PC-3 (cell line): ENCODE data around the gene CELF2. TPM values are rescaled to one million over a fixed set of nuclear protein-coding genes. Genes with fewer than 3 reads are reported as not detected.

ENCODE experiments used
- ATAC-seq: fragments of 200-7000 bp; cut with Tn5 transposase; 2 replicates; pipeline ENCODE4 v1.9.1; 2020; ENCODE audit warnings: mild to moderate bottlenecking, moderate library complexity
- BruUV-seq: library from RNA; stranded (reverse); fragments of 400-500 nt; replicated peaks from 2 replicates; lab custom pipeline; 2021; lab: Mats Ljungman, UMichigan
- CTCF ChIA-PET: fragments of 300-600 bp; sonication (Branson Sonifier 250); formaldehyde crosslinking; loops from one replicate; lab custom pipeline; 2022; ENCODE audit warnings: antibody characterized with exemption; lab: Charles Lee
- POLR2A ChIA-PET: fragments of 300-600 bp; sonication (Branson Sonifier 250); formaldehyde crosslinking; loops from one replicate; lab custom pipeline; 2022; ENCODE audit warnings: antibody characterized with exemption; ENCODE audit not compliant: unreplicated experiment; lab: Charles Lee
- DNase-seq: peaks from one replicate; pipeline ENCODE4 v3.0.0-alpha.2; 2015
- H2AFZ ChIP-seq: fragments of 300-600 bp; sonication (generic); 2 replicates; pipeline ENCODE4 v1.6.0; 2016; ENCODE audit warnings: antibody characterized with exemption, low read length
- H3F3A ChIP-seq: fragments of 300-600 bp; sonication (generic); one replicate; pipeline ENCODE4 v1.6.0; 2017; ENCODE audit warnings: antibody characterized with exemption, low read length, control low read depth, mild to moderate bottlenecking; ENCODE audit not compliant: unreplicated experiment
- H3K27ac ChIP-seq: fragments of 300-600 bp; sonication (generic); 2 replicates; pipeline ENCODE4 v1.5.1; 2016; ENCODE audit warnings: mild to moderate bottlenecking, low read length
- H3K27me3 ChIP-seq: fragments of 300-600 bp; sonication (generic); 2 replicates; pipeline ENCODE4 v1.6.1; 2016; ENCODE audit warnings: low read length, mixed read lengths
- H3K36me3 ChIP-seq: fragments of 300-600 bp; sonication (generic); 2 replicates; pipeline ENCODE4 v1.6.1; 2016; ENCODE audit warnings: low read depth, mixed run types, low read length, mixed read lengths
- H3K4me1 ChIP-seq: fragments of 300-600 bp; sonication (generic); 2 replicates; pipeline ENCODE4 v1.5.1; 2016; ENCODE audit warnings: low read length; ENCODE audit not compliant: insufficient read depth
- H3K4me2 ChIP-seq: fragments of 300-600 bp; sonication (generic); 2 replicates; pipeline ENCODE4 v1.6.0; 2016; ENCODE audit warnings: low read length
- H3K4me3 ChIP-seq: fragments of 300-600 bp; sonication (generic); 2 replicates; pipeline ENCODE4 v1.5.1; 2016; ENCODE audit warnings: mild to moderate bottlenecking, low read length, mixed read lengths
- H3K79me2 ChIP-seq: fragments of 300-600 bp; sonication (generic); 2 replicates; pipeline ENCODE4 v1.6.1; 2017; ENCODE audit warnings: low read length, mixed read lengths
- H3K9ac ChIP-seq: fragments of 300-600 bp; sonication (generic); 2 replicates; pipeline ENCODE4 v1.6.0; 2016; ENCODE audit warnings: mild to moderate bottlenecking, low read length
- H3K9me2 ChIP-seq: fragments of 300-600 bp; sonication (generic); replicated peaks from 2 replicates; pipeline ENCODE4 v1.6.1; 2016; ENCODE audit warnings: mixed run types, low read length, mixed read lengths
- H3K9me3 ChIP-seq: fragments of 300-600 bp; sonication (generic); 2 replicates; pipeline ENCODE4 v1.6.1; 2016; ENCODE audit warnings: low read length, mixed read lengths
- H4K20me1 ChIP-seq: fragments of 300-600 bp; sonication (generic); 2 replicates; pipeline ENCODE4 v1.6.1; 2016; ENCODE audit warnings: low read length, mixed read lengths
- EZH2 ChIP-seq: fragments of 300-600 bp; sonication (generic); IDR thresholded peaks from one replicate; pipeline ENCODE4 v1.6.1; 2017; ENCODE audit warnings: antibody characterized with exemption, mild to moderate bottlenecking, low read length; ENCODE audit not compliant: unreplicated experiment
- EZH2phosphoT487 ChIP-seq: fragments of 300-600 bp; sonication (generic); IDR thresholded peaks from 2 replicates; pipeline ENCODE4 v1.6.1; 2018; ENCODE audit warnings: mild to moderate bottlenecking, antibody characterized with exemption, low read length, borderline replicate concordance
- intact Hi-C: fragments of 100-400 bp; cut with micrococcal nuclease; formaldehyde crosslinking; loops from 2 replicates; pipeline ENCODE4 v1.9.0; 2023
- total RNA-seq: library from RNA; depleted of rRNA; stranded (reverse); fragments of >200 nt; gene quantifications from 2 replicates; pipeline ENCODE4 v1.2.3, GENCODE V29; 2014
- TF ChIP-seq, protein P1 (sequence below): fragments of 300-600 bp; sonication (generic); conservative IDR thresholded peaks from 2 replicates; pipeline ENCODE4 v1.5.1; 2017; ENCODE audit warnings: antibody characterized with exemption, low read depth, mild to moderate bottlenecking, low read length

CELF2 gene
- total RNA-seq, 1 experiment from 2014 or later = not detected

DNA sequence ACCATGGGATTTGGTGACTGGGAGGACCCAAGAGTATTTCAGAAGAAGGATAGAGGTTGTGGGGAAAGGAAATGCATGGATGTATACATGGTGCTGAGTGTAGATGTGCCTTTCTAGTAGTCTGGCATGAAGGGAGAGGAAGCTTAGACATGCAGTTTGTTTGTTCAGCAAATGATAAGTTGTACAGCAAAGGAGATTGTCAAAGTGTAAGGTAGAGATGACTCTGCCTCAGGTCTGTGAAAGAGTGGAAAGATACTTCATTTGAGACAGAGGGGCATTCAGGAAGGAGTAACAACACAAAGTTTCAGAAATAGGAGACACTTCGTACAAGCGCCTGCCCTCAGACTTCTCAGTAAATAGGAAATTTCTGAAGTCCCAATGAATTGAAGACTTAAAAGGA lies 152.3 kb downstream of the CELF2 start:
- H3K4me2 ChIP-seq = no peak overlapping the region
- TF ChIP-seq EZH2 (no peak), EZH2phosphoT487 (no peak)
- TF ChIP-seq, protein P1, sequence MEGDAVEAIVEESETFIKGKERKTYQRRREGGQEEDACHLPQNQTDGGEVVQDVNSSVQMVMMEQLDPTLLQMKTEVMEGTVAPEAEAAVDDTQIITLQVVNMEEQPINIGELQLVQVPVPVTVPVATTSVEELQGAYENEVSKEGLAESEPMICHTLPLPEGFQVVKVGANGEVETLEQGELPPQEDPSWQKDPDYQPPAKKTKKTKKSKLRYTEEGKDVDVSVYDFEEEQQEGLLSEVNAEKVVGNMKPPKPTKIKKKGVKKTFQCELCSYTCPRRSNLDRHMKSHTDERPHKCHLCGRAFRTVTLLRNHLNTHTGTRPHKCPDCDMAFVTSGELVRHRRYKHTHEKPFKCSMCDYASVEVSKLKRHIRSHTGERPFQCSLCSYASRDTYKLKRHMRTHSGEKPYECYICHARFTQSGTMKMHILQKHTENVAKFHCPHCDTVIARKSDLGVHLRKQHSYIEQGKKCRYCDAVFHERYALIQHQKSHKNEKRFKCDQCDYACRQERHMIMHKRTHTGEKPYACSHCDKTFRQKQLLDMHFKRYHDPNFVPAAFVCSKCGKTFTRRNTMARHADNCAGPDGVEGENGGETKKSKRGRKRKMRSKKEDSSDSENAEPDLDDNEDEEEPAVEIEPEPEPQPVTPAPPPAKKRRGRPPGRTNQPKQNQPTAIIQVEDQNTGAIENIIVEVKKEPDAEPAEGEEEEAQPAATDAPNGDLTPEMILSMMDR = no peak
- intact Hi-C loops = no loop called here

DNA sequence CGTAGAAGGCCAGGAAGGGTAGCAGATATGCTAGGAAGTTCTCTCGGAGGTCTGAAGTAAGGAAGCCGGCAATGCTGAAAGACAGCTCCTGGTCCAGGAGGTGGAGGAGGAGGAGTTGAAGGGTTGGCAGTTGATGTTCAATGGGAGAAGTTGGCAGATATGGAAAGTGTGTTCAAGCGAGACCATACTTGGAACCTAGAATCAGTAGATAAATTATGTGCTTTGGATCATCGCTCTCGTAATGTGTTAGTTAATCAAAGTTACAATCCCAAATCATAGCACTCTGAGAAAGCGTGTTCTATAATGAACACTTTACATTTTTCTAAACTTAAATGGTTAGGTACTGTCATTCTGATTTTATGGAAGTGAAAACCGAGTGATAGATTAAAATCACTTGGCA lies 152.9 kb downstream of the CELF2 start:
- Histone ChIP-seq H3K9me2 (no peaks in the 10 kb centered on the region), H3K4me2 (no peak overlapping the region), H3K4me3 (no peak overlapping the region), H3K4me1 (no peaks in the 10 kb centered on the region), H2AFZ (no peak overlapping the region), H3K27me3 (peaks cover 26% of the 10 kb centered on the region), H3K36me3 (no peaks in the 10 kb centered on the region), H3K9me3 (no peaks in the 10 kb centered on the region), H4K20me1 (no peaks in the 10 kb centered on the region), H3K9ac (no peak overlapping the region), H3F3A (no peaks in the 10 kb centered on the region), H3K79me2 (no peaks in the 10 kb centered on the region), H3K27ac (no peak overlapping the region)
- no peak for TF ChIP-seq EZH2phosphoT487
- no peak for TF ChIP-seq EZH2
- TF ChIP-seq, protein P1 = no peak
- DNase-seq = no peak
- POLR2A ChIA-PET = no interaction called here
- no peak for ATAC-seq
- no TSS peak for BruUV-seq
- intact Hi-C loops = no loop called here
- CTCF ChIA-PET = no interaction called here

More for the DNA sequence above, 152.3 kb downstream of the CELF2 start:
- Histone ChIP-seq H3K4me3 (no peak overlapping the region), H4K20me1 (no peaks in the 10 kb centered on the region), H3F3A (no peaks in the 10 kb centered on the region), H3K36me3 (no peaks in the 10 kb centered on the region), H3K79me2 (no peaks in the 10 kb centered on the region), H3K9me3 (no peaks in the 10 kb centered on the region), H3K27ac (no peak overlapping the region), H3K9me2 (no peaks in the 10 kb centered on the region), H3K4me1 (no peaks in the 10 kb centered on the region), H2AFZ (no peak overlapping the region), H3K9ac (no peak overlapping the region), H3K27me3 (peaks cover 26% of the 10 kb centered on the region)
- DNase-seq = no peak
- BruUV-seq = no TSS peak
- ATAC-seq = no peak
- CTCF ChIA-PET = no interaction called here
- POLR2A ChIA-PET = no interaction called here

DNA sequence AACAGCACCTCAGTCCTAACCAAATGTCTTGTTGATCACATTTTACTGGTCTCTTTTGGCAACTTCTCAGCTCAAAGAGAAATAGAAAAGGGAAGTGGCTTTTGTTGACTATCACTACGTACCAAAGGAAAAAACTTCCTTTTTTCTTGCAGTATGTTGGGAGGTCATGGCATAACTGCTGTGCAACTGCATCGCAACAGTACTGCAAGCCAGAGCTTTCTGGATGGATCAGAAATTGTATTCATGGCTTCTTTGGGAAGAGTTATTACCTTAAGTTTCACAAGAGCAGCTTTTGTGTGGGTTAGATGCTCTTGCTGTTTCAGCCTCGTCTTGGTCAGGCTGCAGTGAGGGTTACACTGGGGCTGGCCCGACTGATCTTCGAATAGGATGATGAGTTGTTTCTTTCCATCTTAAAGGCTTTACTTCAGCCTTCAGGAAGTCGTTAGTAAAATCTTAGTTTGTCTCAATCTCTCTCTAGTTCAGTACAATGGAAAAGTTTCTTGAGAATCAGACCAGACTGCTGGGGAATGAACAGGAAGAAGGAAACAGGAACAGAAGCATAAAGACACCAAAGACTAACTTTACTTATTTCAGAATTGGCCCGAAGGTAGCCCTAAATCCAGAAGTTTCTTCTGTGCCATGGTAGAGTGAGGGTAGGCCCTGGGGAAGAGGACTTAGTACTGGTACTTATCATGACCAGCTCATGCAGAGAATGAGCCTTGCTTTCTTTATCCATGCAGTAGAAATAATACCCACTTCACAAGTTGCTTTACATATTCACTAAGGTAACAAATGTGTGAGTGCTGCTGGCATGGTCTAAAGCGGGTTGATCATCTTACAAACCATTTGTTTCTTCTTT lies 153.6 kb downstream of the CELF2 start:
- POLR2A ChIA-PET = no interaction called here
- peaks cover 30% of the 10 kb centered on the region for H3K27me3 ChIP-seq

More for the DNA sequence above, 153.6 kb downstream of the CELF2 start:
- intact Hi-C loops = no loop called here
- H3K36me3 ChIP-seq = no peaks in the 10 kb centered on the region
- H3K9ac ChIP-seq = no peak overlapping the region
- no peak for DNase-seq
- CTCF ChIA-PET = no interaction called here
- H3K9me2 ChIP-seq = no peaks in the 10 kb centered on the region
- TF ChIP-seq, protein P1 = no peak
- TF ChIP-seq EZH2phosphoT487 = no peak
- no peak for TF ChIP-seq EZH2
- no peaks in the 10 kb centered on the region for H3F3A ChIP-seq
- no peak overlapping the region for H3K4me3 ChIP-seq
- no TSS peak for BruUV-seq
- H2AFZ ChIP-seq = no peak overlapping the region
- ATAC-seq = no peak
- H3K79me2 ChIP-seq = no peaks in the 10 kb centered on the region
- H3K4me1 ChIP-seq = no peaks in the 10 kb centered on the region
- H3K4me2 ChIP-seq = no peak overlapping the region
- H3K9me3 ChIP-seq = no peaks in the 10 kb centered on the region
- no peak overlapping the region for H3K27ac ChIP-seq
- no peaks in the 10 kb centered on the region for H4K20me1 ChIP-seq
